HEK293 (cell line): ENCODE results near the gene DENND11.

Source experiments
- AEBP2 ChIP-seq: fragments of 450-650 bp; formaldehyde crosslinking; IDR thresholded peaks from 2 replicates; pipeline ENCODE4 v1.5.1; 2016; ENCODE audit warnings: missing biosample characterization, missing genetic modification characterization, borderline replicate concordance
- MEIS1 ChIP-seq: sonication (generic); formaldehyde crosslinking; IDR thresholded peaks from 2 replicates; pipeline ENCODE4 v1.8.1; 2022; ENCODE audit warnings: missing genetic modification reagents, mild to moderate bottlenecking, borderline replicate concordance
- OSR2 ChIP-seq: fragments of 450-650 bp; formaldehyde crosslinking; IDR thresholded peaks from 2 replicates; pipeline ENCODE4 v1.5.1; 2016; ENCODE audit warnings: missing biosample characterization, missing genetic modification characterization
- YY1 ChIP-seq: fragments of 450-650 bp; formaldehyde crosslinking; IDR thresholded peaks from 2 replicates; pipeline ENCODE4 v1.5.1; 2018; ENCODE audit warnings: missing biosample characterization, missing genetic modification characterization
- ZNF10 ChIP-seq: fragments of 450-650 bp; formaldehyde crosslinking; IDR thresholded peaks from 2 replicates; pipeline ENCODE4 v1.5.1; 2017; ENCODE audit warnings: missing biosample characterization, missing genetic modification characterization
- ZNF239 ChIP-seq: fragments of 450-650 bp; formaldehyde crosslinking; IDR thresholded peaks from 2 replicates; pipeline ENCODE4 v1.5.1; 2016; ENCODE audit warnings: missing biosample characterization, missing genetic modification characterization
- ZNF274 ChIP-seq, 2 experiments: fragments of 200-500 bp in 1 of 2; fragments of 450-650 bp in 1 of 2; sonication (Bioruptor generic) in 1 of 2; formaldehyde crosslinking in 1 of 2; IDR thresholded peaks; 2 replicates each; pipeline versions ENCODE4 v1.5.1 to v1.6.1; 2014 to 2016; ENCODE audit warnings: borderline replicate concordance in 1 of 2, inconsistent platforms in 1 of 2, low read length in 1 of 2, missing biosample characterization in 1 of 2, missing genetic modification characterization in 1 of 2
- ZNF600 ChIP-seq: fragments of 450-650 bp; formaldehyde crosslinking; IDR thresholded peaks from 2 replicates; pipeline ENCODE4 v1.5.1; 2016; ENCODE audit warnings: missing biosample characterization, missing genetic modification characterization
- ZNF768 ChIP-seq: fragments of 450-650 bp; formaldehyde crosslinking; IDR thresholded peaks from 2 replicates; pipeline ENCODE4 v1.5.1; 2018; ENCODE audit warnings: missing biosample characterization, mild to moderate bottlenecking, missing genetic modification characterization
- TF ChIP-seq, protein P1 (sequence below): fragments of 450-650 bp; formaldehyde crosslinking; IDR thresholded peaks from 2 replicates; pipeline ENCODE4 v1.5.1; 2016; ENCODE audit warnings: missing biosample characterization, missing genetic modification characterization
- TF ChIP-seq, protein P2 (sequence below): fragments of 450-650 bp; formaldehyde crosslinking; IDR thresholded peaks from 2 replicates; pipeline ENCODE4 v1.5.1; 2017; ENCODE audit warnings: missing biosample characterization, missing genetic modification characterization

DNA sequence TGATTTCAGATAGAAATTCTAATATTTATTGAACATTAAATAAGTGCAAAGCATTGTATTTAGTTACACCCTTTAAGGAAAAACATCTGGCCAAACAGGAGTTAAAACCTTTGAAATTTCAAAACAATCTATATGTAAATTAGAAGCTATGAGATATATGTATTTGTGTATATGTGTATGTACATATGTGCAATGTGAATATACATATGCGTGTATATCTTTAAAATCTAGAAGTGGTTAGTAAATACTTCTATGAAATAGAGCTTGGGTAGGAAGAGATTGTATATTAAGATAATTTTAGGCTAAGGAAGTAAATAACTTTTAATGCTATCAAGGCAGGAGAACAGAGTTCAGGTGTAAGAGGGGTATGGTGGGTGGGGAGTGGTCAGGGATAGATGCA lies 15.5 kb upstream of the DENND11 start:
- TF ChIP-seq ZNF274 (IDR thresholded peaks at IDR 0.05; ENCODE audit: low read length): no peak
- no peak for TF ChIP-seq ZNF274 (tag by site-specific recombination; IDR thresholded peaks at IDR 0.05; ENCODE audit: borderline replicate concordance)
- no peak for TF ChIP-seq MEIS1 (CRISPR knock-in tag)
- TF ChIP-seq, protein P1, sequence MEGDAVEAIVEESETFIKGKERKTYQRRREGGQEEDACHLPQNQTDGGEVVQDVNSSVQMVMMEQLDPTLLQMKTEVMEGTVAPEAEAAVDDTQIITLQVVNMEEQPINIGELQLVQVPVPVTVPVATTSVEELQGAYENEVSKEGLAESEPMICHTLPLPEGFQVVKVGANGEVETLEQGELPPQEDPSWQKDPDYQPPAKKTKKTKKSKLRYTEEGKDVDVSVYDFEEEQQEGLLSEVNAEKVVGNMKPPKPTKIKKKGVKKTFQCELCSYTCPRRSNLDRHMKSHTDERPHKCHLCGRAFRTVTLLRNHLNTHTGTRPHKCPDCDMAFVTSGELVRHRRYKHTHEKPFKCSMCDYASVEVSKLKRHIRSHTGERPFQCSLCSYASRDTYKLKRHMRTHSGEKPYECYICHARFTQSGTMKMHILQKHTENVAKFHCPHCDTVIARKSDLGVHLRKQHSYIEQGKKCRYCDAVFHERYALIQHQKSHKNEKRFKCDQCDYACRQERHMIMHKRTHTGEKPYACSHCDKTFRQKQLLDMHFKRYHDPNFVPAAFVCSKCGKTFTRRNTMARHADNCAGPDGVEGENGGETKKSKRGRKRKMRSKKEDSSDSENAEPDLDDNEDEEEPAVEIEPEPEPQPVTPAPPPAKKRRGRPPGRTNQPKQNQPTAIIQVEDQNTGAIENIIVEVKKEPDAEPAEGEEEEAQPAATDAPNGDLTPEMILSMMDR (tag by site-specific recombination): no peak
- no peak for TF ChIP-seq ZNF239
- TF ChIP-seq OSR2 (tag by site-specific recombination): no peak
- TF ChIP-seq ZNF768 (tag by site-specific recombination): no peak
- no peak for TF ChIP-seq ZNF10 (tag by site-specific recombination)
- no peak for TF ChIP-seq ZNF600
- TF ChIP-seq, protein P2, sequence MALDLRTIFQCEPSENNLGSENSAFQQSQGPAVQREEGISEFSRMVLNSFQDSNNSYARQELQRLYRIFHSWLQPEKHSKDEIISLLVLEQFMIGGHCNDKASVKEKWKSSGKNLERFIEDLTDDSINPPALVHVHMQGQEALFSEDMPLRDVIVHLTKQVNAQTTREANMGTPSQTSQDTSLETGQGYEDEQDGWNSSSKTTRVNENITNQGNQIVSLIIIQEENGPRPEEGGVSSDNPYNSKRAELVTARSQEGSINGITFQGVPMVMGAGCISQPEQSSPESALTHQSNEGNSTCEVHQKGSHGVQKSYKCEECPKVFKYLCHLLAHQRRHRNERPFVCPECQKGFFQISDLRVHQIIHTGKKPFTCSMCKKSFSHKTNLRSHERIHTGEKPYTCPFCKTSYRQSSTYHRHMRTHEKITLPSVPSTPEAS (tag by site-specific recombination): no peak
- TF ChIP-seq YY1 (tag by site-specific recombination): no peak
- no peak for TF ChIP-seq AEBP2 (tag by site-specific recombination)
